GM19351 (cell line): Measurements from ENCODE around the gene WDR81.
"Not testable (repeated sequence)": the region's sequence is repeated elsewhere in the genome, so short reads cannot be mapped to it uniquely, and the experiment has no call there.

Experiments used
- ATAC-seq: cut with Tn5 transposase; IDR thresholded peaks from one replicate; pipeline ENCODE4 v1.9.1; 2021; ENCODE audit warnings: mild to moderate bottlenecking, moderate library complexity; ENCODE audit not compliant: unreplicated experiment

WDR81 gene

GRCh38 chr17:1730326-1731193 lies 6.1 kb downstream of the WDR81 start:
- ATAC-seq, result no peak

- ATAC-seq, result no peak
Observed at GRCh38 chr17:1731194-1731506, 6.6 kb downstream of the WDR81 start.

GRCh38 chr17:1732241-1732832 lies 7.8 kb downstream of the WDR81 start:
- no peak for ATAC-seq

- no peak for ATAC-seq
Observed at GRCh38 chr17:1732833-1733321, 8.4 kb downstream of the WDR81 start.

- no peak for ATAC-seq
Observed at GRCh38 chr17:1733759-1734158, 9.3 kb downstream of the WDR81 start.

- no peak for ATAC-seq
Observed at GRCh38 chr17:1735418-1735817, 10.9 kb downstream of the WDR81 start.

- no peak for ATAC-seq
Observed at GRCh38 chr17:1735834-1736347, 11.4 kb downstream of the WDR81 start.

GRCh38 chr17:1736348-1737281 lies 12.1 kb downstream of the WDR81 start:
- ATAC-seq, result no peak

- no peak for ATAC-seq
Observed at GRCh38 chr17:1737531-1738291, 13.2 kb downstream of the WDR81 start.

- ATAC-seq, result not testable (repeated sequence)
Observed at GRCh38 chr17:1741899-1742298, 17.4 kb downstream of the WDR81 start.

- no peak for ATAC-seq
Observed at GRCh38 chr17:1742371-1743087, 18.0 kb downstream of the WDR81 start, which contains the start of gene SERPINF2. Gene SERPINF2 (plus strand): TSS chr17:1742871. CDS start chr17:1744996, 2,125 bp downstream.

- ATAC-seq, result no peak
Observed at GRCh38 chr17:1743088-1743439, 18.6 kb downstream of the WDR81 start.

GRCh38 chr17:1744551-1745512 lies 20.3 kb downstream of the WDR81 start:
- no peak for ATAC-seq

GRCh38 chr17:1745513-1746020 lies 21.1 kb downstream of the WDR81 start:
- ATAC-seq, result no peak

GRCh38 chr17:1746975-1747543 lies 22.6 kb downstream of the WDR81 start:
- no peak for ATAC-seq

GRCh38 chr17:1750628-1751027 lies 26.1 kb downstream of the WDR81 start:
- ATAC-seq, result no peak

- no peak for ATAC-seq
Observed at GRCh38 chr17:1752425-1753262, 28.1 kb downstream of the WDR81 start.
